EL (cell line): ENCODE results near the gene ANXA2.
A peak's percentile ranks its signal among the peaks of the same experiment; 100 is the strongest.
"Not testable (repeated sequence)": the region's sequence is repeated elsewhere in the genome, so short reads cannot be mapped to it uniquely, and the experiment has no call there.

Experiments used
- DNase-seq: peaks from one replicate; pipeline ENCODE4 v3.0.0-alpha.2; 2016

The ANXA2 gene

GRCh38 chr15:60338810-60339209 is 59.0 kb downstream of the ANXA2 start:
- no peak for DNase-seq

- DNase-seq: no peak
Observed at GRCh38 chr15:60337076-60337475, 60.7 kb downstream of the ANXA2 start.

- not testable (repeated sequence) for DNase-seq
Observed at GRCh38 chr15:60335296-60335695, 62.5 kb downstream of the ANXA2 start.

- peak; percentile 38 for DNase-seq
Observed at GRCh38 chr15:60328852-60329443, 68.8 kb downstream of the ANXA2 start.

- peak; percentile 62 for DNase-seq
Observed at GRCh38 chr15:60326824-60327654, 70.7 kb downstream of the ANXA2 start.

- DNase-seq: no peak
Observed at GRCh38 chr15:60326343-60326742, 71.4 kb downstream of the ANXA2 start.

- DNase-seq: no peak
Observed at GRCh38 chr15:60325905-60326304, 71.9 kb downstream of the ANXA2 start.

GRCh38 chr15:60324706-60325438 is 72.9 kb downstream of the ANXA2 start:
- DNase-seq: no peak

- DNase-seq: no peak
Observed at GRCh38 chr15:60323322-60323721, 74.5 kb downstream of the ANXA2 start.

GRCh38 chr15:60320365-60320764 is 77.4 kb downstream of the ANXA2 start:
- no peak for DNase-seq

GRCh38 chr15:60318216-60318867 is 79.4 kb downstream of the ANXA2 start:
- no peak for DNase-seq

GRCh38 chr15:60316961-60317360 is 80.8 kb downstream of the ANXA2 start:
- DNase-seq: no peak

GRCh38 chr15:60315878-60316277 is 81.9 kb downstream of the ANXA2 start:
- no peak for DNase-seq

GRCh38 chr15:60313906-60314305 is 83.9 kb downstream of the ANXA2 start:
- DNase-seq: no peak

GRCh38 chr15:60307034-60307433 is 90.8 kb downstream of the ANXA2 start:
- DNase-seq: no peak

- peak; percentile 5 for DNase-seq
Observed at GRCh38 chr15:60301024-60301423, 96.8 kb downstream of the ANXA2 start.

- peak; percentile 43 for DNase-seq
Observed at GRCh38 chr15:60299452-60300047, 98.2 kb downstream of the ANXA2 start.
